NCI-H2029 (cell line): ENCODE results near the gene NGRN.
"Not testable (repeated sequence)": the region's sequence is repeated elsewhere in the genome, so short reads cannot be mapped to it uniquely, and the experiment has no call there.

ENCODE experiments used
- DNase-seq: peaks from one replicate; lab custom pipeline; 2025; lab: John Stamatoyannopoulos, UW

Gene NGRN

GRCh38 chr15:90234096-90234988 lies 31.1 kb upstream of the NGRN start, which contains the start of gene GDPGP1:
TSS of gene GDPGP1 (plus strand) at chr15:90234209. CDS start at chr15:90240909, 6,700 bp downstream.
- DNase-seq, result no peak

DNA sequence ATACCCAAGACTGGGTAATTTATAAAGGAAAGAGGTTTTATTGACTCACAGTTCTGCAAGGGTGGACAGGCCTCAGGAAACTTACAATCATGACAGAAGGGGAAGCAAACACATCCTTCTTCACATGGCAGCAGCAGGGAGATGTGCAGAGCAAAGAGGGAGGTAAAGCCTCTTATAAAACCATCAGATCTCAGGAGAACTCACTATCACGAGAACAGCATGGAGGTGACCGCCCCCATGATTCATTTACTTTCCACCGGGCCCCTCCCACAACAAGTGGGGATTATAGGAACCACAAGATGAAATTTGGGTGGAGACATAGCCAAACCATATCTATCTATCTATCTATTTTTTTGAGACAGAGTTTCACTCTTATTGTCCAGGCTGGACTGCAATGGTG lies 26.1 kb upstream of the NGRN start:
- DNase-seq, result no peak

DNA sequence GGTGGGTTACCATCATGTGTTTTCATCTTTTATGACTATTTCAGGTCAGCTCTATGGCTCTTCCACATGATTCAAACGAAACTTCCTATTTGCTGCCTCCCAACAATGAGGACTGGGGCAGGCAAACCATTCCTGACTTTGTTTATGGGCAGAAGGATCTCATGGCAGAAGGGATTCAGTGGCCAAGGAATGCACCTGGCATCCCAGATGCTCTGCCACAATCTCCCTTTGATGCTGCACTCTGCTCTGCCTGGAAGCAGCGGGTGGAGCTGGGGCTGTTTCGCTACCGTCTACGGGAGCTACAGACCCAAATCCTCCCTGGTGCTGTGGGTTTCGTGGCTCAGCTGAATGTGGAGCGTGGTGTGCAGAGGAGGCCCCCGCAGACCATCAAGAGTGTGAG lies 24.6 kb upstream of the NGRN start:
- DNase-seq, result no peak

DNA sequence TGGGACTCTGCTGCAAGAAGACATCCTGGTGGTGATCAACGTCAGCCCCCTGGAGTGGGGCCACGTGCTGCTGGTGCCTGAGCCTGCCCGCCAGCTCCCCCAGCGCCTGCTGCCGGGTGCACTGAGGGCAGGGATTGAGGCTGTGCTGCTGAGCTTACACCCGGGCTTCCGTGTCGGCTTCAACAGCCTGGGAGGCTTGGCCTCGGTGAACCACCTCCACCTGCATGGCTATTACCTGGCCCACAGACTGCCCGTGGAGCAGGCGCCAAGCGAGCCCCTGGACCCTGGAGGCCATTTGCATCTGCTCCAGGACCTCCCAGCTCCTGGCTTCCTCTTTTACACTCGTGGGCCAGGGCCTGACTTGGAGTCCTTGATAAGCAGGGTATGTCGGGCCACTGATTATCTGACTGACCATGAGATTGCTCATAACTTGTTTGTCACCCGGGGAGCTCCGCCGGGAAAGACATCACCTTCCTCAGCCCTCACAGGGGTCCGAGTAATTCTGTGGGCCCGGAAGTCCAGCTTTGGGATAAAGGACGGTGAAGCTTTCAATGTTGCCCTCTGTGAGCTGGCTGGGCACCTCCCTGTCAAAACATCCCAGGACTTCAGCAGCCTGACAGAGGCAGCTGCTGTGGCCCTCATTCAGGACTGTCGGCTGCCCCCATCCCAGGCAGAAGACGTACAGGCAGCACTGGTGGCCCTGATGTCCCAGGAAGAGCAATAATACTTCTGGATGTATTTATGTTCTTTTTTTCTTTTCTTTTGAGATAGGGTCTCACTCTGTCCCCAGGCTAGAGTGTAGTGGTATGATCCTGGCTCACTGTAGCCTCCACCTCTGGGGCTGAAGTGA lies 23.9 kb upstream of the NGRN start:
- no peak for DNase-seq

- DNase-seq, result no peak
Observed at GRCh38 chr15:90243943-90244639, 21.4 kb upstream of the NGRN start.

GRCh38 chr15:90248789-90249202 lies 16.7 kb upstream of the NGRN start:
- no peak for DNase-seq

GRCh38 chr15:90249203-90249863 lies 16.1 kb upstream of the NGRN start, which contains the start of gene TTLL13:
TSS of gene TTLL13 (plus strand) at chr15:90249556. CDS start at chr15:90250631, 1,075 bp downstream.
- DNase-seq, result peak; percentile 50

DNA sequence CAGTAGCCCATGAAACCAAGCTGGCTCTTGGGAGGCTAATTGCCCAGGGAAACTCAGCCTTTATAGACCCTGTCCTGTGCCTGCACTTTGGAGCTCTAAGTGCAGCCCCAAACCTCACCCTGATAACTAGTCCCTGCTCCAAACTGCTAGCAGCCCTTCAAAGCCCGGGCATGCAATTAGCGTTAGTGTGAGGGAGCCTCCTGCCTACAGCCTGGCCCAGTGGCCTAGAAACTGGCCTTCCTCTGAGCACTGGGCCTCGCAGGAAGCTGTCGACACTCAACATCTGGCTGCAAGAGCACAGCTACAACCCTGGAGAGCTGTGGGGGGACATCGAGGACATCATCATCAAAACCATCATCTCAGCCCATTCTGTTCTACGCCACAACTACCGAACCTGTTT lies 7.7 kb upstream of the NGRN start:
- DNase-seq, result no peak

- no peak for DNase-seq
Observed at GRCh38 chr15:90259524-90259923, 5.9 kb upstream of the NGRN start.

DNA sequence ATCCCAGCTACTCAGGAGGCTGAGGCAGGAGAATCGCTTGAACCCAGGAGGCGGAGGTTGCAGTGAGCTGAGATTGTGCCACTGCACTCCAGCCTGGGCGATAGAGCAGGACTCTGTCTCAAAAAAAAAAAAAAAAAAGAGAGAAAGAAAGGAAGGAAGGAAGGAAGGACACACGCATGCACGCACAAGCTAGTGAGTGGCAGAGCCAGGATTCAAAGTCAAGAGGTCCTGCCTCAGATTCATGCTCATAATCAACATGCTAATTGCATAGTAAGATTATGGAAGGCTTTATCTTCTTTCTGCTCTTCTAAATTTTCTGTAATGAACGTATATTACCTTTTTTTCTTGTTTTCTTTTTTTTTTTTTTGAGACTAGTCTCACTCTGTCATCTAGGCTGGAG lies 4.7 kb upstream of the NGRN start:
- DNase-seq, result not testable (repeated sequence)

GRCh38 chr15:90261811-90262210 lies 3.7 kb upstream of the NGRN start:
- no peak for DNase-seq

GRCh38 chr15:90262426-90262825 lies 3.0 kb upstream of the NGRN start:
- DNase-seq, result no peak

DNA sequence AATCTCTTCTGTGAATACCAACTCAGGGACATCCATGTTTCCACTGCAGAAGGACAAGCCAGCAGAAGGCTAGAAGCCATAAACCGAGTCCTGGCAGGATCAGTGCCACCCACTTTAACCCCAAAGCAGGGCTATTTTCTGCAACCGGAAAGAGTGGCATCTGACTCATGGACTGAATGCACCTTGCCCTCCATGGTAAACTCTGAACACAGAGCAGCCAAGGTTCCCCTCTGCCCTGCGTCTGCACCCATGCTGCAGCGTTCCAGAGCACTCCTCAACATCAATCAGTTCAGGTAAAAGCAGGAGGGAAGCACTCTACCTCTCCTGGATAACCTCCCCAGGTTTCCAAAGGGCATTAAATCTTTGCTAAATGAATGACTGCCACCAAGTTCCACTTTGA lies 801 bp upstream of the NGRN start:
- DNase-seq, result no peak

GRCh38 chr15:90266061-90266431 lies 574 bp downstream of the NGRN start:
- DNase-seq, result peak; percentile 32

DNA sequence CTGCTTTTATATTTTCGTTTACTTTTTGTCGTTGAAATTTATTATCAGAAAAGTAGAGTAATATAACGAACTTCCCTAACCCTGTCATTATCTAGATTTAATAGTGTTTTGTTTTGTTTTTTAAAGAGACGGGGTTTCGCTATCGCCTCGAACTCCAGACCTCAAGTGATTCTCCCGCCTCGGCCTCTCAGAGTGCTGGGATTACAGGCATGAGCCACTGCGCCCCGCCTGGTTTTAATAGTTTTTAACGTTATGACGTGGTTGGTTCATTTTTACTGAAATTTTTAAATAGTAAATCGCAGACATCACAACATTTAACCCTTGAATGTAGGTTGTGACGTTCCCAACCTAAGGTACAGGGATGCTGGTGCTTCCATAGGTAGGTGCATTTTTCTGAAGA lies 1.0 kb downstream of the NGRN start:
- DNase-seq, result no peak

DNA sequence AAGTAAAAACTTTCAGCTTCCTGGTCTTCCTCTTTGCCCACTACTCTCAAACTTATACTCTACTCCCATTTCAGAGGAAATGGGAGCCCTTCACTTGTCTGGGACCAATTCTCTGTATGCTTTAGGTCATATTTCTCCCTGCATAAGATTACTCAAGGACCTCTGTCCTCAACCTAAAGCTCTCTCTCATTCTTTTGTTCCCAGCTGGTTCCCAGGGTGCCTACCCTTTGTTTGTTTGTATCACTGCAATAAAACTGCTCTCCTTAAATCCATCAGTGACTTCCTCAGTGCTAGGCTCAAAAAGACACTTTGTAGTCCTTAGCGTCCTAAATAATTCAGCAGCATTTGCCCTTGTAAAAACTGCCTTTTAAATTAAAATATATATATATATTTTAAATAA lies 2.9 kb downstream of the NGRN start:
- DNase-seq, result peak; percentile 27

DNA sequence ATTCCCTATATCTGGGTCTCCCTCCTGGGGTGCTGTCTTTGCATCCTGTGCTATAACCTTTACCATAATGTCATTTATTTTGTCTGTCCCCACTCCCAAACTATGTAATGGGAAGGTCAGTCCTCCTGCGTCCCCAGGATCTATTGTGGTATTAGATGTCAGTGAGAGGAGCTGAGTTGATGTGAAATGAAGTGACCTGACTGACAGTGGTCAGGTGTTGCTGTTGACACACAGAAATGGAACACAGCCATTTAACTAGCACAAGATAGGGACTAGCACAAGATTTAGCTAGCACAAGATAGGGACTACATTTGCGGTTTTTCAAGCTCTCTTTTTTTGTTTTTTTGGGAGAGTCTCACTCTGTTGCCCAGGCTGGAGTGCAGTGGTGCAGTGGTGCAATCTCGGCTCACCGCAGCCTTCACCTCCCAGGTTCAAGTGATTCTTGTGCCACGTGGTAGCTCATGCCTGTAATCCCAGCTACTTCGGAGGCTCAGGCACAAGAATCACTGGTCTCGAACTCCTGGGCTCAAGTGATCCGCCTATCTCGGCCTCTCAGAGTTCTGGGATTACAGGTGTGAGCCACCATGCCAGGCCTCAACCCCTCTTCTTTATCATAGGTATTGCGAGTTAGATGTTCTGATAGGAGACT lies 5.2 kb downstream of the NGRN start:
- no peak for DNase-seq

DNA sequence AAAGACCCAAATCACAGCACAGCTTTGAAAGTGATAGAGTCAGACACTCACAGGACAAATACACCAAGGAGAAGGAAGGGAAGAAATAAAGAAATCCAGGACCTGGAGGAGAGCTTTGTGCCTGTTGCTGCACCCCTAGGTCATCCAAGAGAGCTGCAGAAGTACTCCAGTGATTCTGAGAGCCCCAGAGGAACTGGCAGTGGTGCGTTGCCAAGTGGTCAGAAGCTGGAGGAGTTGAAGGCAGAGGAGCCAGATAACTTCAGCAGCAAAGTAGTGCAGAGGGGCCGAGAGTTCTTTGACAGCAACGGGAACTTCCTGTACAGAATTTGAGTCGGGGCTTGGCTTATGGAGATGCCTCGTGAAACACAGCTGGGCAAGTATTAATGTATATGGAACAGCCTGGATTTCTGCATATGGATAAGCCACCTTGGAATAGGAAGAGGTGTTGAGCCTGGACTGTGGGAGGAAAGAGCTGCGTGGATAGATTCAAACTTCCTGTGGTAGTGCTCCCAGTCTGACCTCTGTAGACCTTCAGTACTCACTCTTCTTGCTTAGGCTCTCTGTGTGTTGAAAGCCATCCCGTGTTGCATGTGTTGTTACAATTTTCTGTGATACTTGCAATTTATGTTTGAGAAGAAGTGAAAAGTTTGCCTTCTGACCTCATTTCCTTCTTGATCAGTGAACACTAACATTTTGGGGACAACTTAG lies 6.1 kb downstream of the NGRN start:
- DNase-seq, result no peak

GRCh38 chr15:90278467-90278866 lies 13.0 kb downstream of the NGRN start:
- DNase-seq, result not testable (repeated sequence)

- not testable (repeated sequence) for DNase-seq
Observed at GRCh38 chr15:90280743-90281142, 15.3 kb downstream of the NGRN start.

DNA sequence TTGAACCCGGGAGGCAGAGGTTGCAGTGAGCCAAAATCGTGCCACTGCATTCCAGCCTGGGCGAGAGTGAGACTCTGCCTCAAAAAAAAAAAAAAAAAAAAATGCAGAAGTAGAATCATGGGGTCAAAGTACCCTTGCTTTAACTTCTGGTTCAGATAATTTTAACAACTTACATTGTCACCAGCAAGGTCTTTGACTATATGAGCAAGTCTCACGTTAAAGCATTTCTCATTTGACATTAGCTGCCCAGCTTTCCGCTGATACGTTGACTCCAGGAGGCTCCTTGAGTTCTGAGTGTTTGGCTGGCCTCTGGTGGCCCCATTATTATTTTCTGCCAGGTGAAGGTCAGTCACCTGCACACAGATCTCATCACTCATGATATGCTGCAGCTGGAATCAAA lies 16.2 kb downstream of the NGRN start:
- DNase-seq, result not testable (repeated sequence)
